ENCODE data around the gene IL17RA.

The IL17RA gene

DNA sequence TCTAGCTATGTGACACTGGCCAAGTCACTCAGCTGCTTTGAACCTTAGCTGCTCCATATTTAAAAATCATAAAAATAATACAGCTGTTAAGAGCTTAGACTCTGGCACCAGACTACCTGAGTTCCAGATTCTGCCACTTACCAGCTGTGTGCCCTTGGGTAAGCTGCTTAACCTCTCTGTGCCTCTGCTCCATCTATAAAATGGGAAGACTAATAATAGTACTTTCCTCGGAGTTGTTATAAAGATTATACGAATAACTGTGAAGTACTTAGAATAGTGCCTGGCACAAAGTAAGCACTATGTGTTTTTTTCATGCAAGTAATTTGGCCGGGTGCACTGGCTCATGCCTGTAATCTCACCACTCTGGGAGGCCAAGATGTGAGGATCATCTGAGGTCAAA is 72.9 kb downstream of the IL17RA start:
- no peak for DNase-seq (ENCODE audit: low read depth)

DNA sequence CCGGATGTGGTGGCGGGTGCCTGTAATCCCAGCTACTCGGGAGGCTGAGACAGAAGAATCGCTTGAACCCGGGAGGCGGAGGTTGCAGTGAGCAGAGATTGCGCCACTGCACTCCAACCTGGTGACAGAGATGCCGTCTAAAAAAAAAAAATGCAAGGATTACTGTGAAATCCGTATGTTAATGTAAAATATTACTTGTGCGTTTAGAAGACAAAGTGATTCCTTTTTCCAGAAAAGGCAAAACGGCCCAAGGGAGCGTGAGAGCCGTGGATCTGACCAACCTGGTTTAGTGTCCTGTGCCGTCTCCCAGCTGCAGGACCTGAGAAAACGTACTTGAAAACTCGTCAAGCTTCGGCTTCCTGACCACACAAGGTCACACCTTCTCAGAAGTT is 73.4 kb downstream of the IL17RA start:
- no peak for DNase-seq (ENCODE audit: low read depth)

DNA sequence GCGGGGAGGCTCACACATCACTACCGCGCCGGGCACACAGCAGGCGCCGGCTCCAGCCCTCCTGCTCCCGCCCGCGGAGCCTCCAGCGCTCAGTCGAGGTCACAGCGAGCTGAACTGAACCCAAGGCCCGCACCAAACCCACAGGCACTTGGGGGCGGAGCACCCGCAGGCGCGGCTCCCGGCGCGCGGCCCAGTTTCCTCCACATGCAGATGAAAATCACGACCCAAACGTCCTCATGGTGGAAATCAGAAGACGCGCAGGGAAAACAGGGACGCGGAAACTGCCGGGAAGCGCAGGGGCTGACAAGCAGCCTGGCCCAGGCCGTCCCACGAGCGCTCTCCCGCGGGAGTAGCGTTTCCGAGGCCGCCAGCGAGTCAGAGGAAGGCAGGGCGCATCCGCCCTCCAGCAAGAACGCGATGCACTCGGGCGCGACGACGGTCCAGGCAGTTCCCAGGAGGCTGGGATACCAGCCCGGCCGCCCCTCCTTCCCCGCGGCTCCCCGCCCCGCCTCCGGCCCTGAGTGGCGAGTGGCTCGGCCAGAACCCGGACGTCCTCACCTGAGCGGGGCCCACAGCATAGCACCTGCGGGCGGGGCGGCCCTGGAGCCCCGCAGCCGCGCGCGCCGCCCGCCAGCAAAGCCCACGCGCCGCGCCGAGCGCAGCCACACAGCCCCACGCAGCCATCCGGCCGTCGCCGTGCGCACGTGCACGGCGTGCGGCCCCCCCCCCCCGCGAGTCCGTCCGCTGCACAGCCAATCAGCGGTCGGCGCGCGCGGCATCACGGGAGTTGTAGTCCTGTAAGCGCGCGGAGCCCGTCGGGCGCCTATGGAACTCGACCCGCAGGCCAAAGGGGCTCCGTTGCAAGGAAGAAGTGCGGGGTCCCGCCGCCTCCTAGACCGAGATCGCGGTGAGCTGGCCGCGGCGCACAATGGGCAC is 74.0 kb downstream of the IL17RA start, which contains the start of gene HDHD5:
HDHD5 (minus strand) TSS at position 710 of the 936 bp plus-strand sequence; CDS start at position 684, 26 bp downstream.
- DNase-seq (ENCODE audit: low read depth), result peak; percentile 83

DNA sequence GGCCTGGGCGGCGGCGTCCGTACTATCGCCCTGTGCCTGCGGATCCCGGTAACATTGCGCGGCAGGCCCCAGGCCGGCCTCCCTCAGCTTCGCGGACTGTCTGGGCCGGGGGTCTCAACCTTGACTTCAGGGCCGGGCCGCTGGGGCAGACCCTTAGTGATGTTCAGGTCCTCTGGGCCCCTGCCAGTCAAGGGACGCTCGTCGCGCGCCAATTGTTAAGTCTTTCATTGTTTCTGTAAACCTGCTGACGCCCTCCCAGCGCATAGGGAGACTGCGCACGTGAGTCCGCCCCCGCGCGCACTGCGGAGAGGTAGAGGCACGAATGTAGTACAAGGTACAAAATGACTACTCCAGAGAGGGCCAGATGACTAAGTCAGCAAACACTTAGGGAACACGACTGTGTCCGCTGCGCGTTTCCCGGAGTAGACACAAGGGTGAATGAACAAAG is 74.7 kb downstream of the IL17RA start:
- no peak for DNase-seq (ENCODE audit: low read depth)

DNA sequence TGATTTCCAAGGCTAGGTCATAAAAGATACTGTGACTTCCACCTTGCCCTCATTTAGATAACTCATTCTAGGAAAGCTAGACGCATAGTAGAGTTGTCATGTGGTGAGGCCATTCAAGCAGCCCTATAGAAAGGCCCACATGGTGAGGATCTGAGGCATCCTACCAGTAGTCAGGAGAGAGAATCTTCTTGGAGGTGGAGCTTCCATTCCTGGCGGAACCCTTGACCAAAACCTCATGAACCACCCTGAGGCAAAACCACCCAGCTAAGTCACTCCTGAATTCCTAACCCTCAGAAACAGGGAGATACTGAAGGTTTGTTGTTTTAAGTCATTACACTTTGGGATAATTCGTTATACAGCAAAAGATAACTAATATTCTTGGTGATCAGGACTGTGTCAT is 77.2 kb downstream of the IL17RA start:
- no peak for DNase-seq (ENCODE audit: low read depth)

DNA sequence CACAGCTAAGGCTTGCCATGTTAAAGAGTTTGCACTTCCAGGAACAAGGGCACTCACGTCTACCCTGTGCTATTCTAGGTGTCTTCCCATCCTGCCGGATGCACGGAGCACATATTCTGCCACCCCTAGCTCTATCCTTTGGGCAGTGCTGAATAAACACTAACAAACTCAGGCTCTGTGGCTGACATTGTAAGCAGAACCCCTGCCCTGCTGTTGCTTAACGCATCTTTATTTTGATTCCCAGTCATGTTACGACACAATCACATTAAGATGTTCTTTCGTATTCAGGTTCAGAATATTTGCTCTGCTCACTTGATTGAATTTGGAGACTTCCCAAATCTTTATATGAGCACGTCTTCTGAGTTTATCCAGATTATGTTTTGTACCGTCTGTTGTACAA is 77.9 kb downstream of the IL17RA start:
- no peak for DNase-seq (ENCODE audit: low read depth)

DNA sequence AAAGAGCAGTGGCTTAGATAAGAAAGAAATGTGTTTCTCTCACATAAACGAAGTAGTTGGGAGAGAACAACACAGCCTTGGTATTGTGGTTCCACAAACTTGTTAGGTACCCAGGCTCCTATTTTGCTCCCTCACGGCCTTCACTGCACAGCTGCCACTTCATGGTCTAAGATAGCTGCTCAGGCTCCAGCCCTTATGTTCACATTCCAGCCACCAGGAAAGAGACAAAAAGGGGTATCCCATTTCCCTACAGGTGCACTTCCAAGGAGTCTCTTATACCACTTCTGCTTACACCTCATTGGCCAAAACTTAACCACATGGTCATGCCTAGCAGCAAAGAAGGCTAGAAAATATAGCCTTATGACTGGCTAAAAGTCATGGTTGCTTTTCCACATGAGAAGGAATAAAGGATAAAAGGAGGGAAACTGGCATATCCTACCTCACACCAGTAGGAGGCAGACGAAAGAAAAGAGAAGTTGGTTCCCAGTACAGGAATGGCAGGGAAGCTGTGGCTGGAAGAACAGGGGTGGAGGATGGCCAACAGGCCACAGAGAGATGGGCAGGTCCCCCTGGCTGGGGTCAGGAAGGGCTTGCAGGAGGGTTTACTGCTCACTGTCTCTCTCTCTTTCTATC is 79.7 kb downstream of the IL17RA start:
- DNase-seq (ENCODE audit: low read depth), result no peak

All from activated gamma-delta T cell treated with anti-CD3 and anti-CD28 coated beads, Interleukin-2, amount 50 U/mL, for 16 hours (primary cell).